Measurements from ENCODE around the gene GPR160. TPM values are rescaled to one million over a fixed set of nuclear protein-coding genes. Genes with fewer than 3 reads are reported as not detected.

The GPR160 gene
- total RNA-seq, 1 donor from 2014 or later = 44.3 TPM

- TF ChIP-seq, protein P1, sequence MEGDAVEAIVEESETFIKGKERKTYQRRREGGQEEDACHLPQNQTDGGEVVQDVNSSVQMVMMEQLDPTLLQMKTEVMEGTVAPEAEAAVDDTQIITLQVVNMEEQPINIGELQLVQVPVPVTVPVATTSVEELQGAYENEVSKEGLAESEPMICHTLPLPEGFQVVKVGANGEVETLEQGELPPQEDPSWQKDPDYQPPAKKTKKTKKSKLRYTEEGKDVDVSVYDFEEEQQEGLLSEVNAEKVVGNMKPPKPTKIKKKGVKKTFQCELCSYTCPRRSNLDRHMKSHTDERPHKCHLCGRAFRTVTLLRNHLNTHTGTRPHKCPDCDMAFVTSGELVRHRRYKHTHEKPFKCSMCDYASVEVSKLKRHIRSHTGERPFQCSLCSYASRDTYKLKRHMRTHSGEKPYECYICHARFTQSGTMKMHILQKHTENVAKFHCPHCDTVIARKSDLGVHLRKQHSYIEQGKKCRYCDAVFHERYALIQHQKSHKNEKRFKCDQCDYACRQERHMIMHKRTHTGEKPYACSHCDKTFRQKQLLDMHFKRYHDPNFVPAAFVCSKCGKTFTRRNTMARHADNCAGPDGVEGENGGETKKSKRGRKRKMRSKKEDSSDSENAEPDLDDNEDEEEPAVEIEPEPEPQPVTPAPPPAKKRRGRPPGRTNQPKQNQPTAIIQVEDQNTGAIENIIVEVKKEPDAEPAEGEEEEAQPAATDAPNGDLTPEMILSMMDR (IDR thresholded peaks at IDR 0.05; ENCODE audit: unreplicated experiment) = no peak
- H3K27ac Mint-ChIP-seq = no peak overlapping the region
- H3K9me3 Mint-ChIP-seq (ENCODE audit: low read depth) = no peaks in the 10 kb centered on the region
- H3K27me3 Mint-ChIP-seq = no peaks in the 10 kb centered on the region
- H3K36me3 Mint-ChIP-seq (ENCODE audit: insufficient read depth) = peaks cover 12% of the 10 kb centered on the region
- DNase-seq (ENCODE audit: low spot score, unreplicated experiment) = no peak
- peaks cover 53% of the 10 kb centered on the region for H3K4me1 Mint-ChIP-seq (ENCODE audit: low read depth)
- H3K4me3 Mint-ChIP-seq (ENCODE audit: low read depth) = no peak overlapping the region
These were observed 6.5 kb downstream of the GPR160 start for GRCh38 chr3:170044271-170044670.

- Mint-ChIP-seq H3K4me3 (ENCODE audit: low read depth) (no peak overlapping the region), H3K36me3 (ENCODE audit: insufficient read depth) (peaks cover 12% of the 10 kb centered on the region), H3K27ac (peak overlapping the region; percentile 82)
These were observed 7.0 kb downstream of the GPR160 start for GRCh38 chr3:170044795-170045244.

DNA sequence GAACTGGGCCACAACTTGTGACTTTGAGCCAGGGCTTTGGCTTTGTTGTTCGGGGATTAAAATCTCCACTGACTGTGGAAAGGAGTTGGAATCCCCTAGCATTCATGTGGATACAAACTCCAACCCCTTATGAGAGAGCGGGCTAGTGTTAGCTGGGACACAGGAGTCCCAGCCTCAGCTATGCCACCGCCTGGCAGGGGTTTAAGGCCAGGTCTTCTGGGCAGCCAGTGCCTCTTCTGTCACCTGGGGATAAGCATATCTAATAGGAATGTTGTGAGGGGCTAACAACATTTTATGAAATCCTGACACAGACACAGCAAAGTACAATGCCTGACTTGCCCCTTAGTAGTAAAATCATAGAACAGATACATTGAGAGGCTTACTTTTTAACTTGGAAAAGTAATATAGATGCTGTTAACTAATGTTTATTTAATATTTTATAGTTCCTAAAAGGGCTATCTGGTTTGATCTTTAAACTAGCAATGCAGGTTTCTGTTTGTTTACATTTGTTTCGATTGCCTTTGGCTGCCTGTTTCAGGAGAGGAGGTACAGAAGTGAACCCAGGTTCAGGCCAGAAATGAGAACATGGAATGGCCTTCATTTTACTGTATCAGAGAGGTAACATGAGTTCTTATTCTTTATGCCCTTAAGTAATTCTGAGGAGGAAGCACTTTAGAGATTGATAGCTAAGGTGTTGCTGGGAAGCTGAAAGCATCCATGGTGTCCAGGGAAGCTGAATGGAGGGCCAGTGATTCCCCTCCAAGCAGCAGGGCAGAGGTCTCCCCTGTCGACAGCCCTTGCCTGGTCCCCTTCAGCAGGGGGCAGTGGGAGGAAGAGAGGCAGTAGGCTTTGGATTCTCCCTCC, 8.7 kb downstream of the GPR160 start:
- Mint-ChIP-seq H3K9me3 (ENCODE audit: low read depth) (no peaks in the 10 kb centered on the region), H3K27ac (peak overlapping the region; percentile 97), H3K36me3 (ENCODE audit: insufficient read depth) (peaks cover 13% of the 10 kb centered on the region), H3K4me1 (ENCODE audit: low read depth) (peaks cover 54% of the 10 kb centered on the region), H3K27me3 (no peaks in the 10 kb centered on the region), H3K4me3 (ENCODE audit: low read depth) (peak overlapping the region; percentile 53)
- TF ChIP-seq, protein P1 (IDR thresholded peaks at IDR 0.05; ENCODE audit: unreplicated experiment) = no peak
- DNase-seq (ENCODE audit: low spot score, unreplicated experiment) = no peak

More at GRCh38 chr3:170044795-170045244, 7.0 kb downstream of the GPR160 start:
- TF ChIP-seq, protein P1 (IDR thresholded peaks at IDR 0.05; ENCODE audit: unreplicated experiment) = no peak
- Mint-ChIP-seq H3K27me3 (no peaks in the 10 kb centered on the region), H3K9me3 (ENCODE audit: low read depth) (no peaks in the 10 kb centered on the region), H3K4me1 (ENCODE audit: low read depth) (peaks cover 55% of the 10 kb centered on the region)
- DNase-seq (ENCODE audit: low spot score, unreplicated experiment) = no peak

DNA sequence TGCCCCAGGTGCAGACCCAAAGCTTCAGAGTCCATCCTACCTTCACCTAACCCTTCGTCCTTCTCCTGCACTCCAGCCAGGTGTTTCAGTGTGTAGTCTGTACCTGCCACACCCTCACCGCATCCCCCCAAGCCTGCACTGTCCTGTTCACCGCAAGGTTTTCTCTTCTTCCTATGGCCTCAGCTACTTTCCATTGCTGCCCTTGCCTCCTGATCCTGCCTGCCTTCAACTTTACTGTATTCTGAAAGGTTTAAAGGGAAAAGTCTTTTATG, 9.3 kb downstream of the GPR160 start:
- H3K36me3 Mint-ChIP-seq (ENCODE audit: insufficient read depth) = peaks cover 13% of the 10 kb centered on the region
- no peak for DNase-seq (ENCODE audit: low spot score, unreplicated experiment)
- no peaks in the 10 kb centered on the region for H3K9me3 Mint-ChIP-seq (ENCODE audit: low read depth)
- H3K27ac Mint-ChIP-seq = peak overlapping the region; percentile 97
- no peaks in the 10 kb centered on the region for H3K27me3 Mint-ChIP-seq
- H3K4me3 Mint-ChIP-seq (ENCODE audit: low read depth) = peak overlapping the region; percentile 11
- TF ChIP-seq, protein P1 (IDR thresholded peaks at IDR 0.05; ENCODE audit: unreplicated experiment) = no peak
- H3K4me1 Mint-ChIP-seq (ENCODE audit: low read depth) = peaks cover 52% of the 10 kb centered on the region

GRCh38 chr3:170049146-170050000, 11.6 kb downstream of the GPR160 start:
- H3K36me3 Mint-ChIP-seq (ENCODE audit: insufficient read depth) = peaks cover 16% of the 10 kb centered on the region
- no peak overlapping the region for H3K4me3 Mint-ChIP-seq (ENCODE audit: low read depth)
- no peaks in the 10 kb centered on the region for H3K27me3 Mint-ChIP-seq
- H3K9me3 Mint-ChIP-seq (ENCODE audit: low read depth) = peaks cover 6% of the 10 kb centered on the region
- DNase-seq (ENCODE audit: low spot score, unreplicated experiment) = no peak
- H3K27ac Mint-ChIP-seq = peak overlapping the region; percentile 91
- TF ChIP-seq, protein P1 (IDR thresholded peaks at IDR 0.05; ENCODE audit: unreplicated experiment) = no peak
- peaks cover 50% of the 10 kb centered on the region for H3K4me1 Mint-ChIP-seq (ENCODE audit: low read depth)
